ENCODE data around the gene HSPA1B. TPM values are rescaled to one million over a fixed set of nuclear protein-coding genes. Genes with fewer than 3 reads are reported as not detected.
A peak's percentile ranks its signal among the peaks of the same experiment; 100 is the strongest.
"Not testable (repeated sequence)": the region's sequence is repeated elsewhere in the genome, so short reads cannot be mapped to it uniquely, and the experiment has no call there.

Gene HSPA1B
- total RNA-seq, 2 experiments from 2014 or later: 47.8 to 50.1 TPM

GRCh38 chr6:31801031-31801927 is 26.3 kb upstream of the HSPA1B start:
- CTCF ChIA-PET: interaction anchor here (0.7 to 2.7 kb wide), 3 partner anchors 19 to 403 kb away, joined by 3 to 8 read pairs (median 3); no protein-coding TSS in a partner anchor
- intact Hi-C loops (cut with micrococcal nuclease); H3K4me3 Mint-ChIP-seq; DNase-seq; H3K27me3 Mint-ChIP-seq (ENCODE audit: low read depth); H3K9me3 Mint-ChIP-seq; H3K27ac Mint-ChIP-seq: not testable (repeated sequence)
- Mint-ChIP-seq H3K4me1 (ENCODE audit: low read depth) (peaks cover 35% of the 10 kb centered on the region), H3K36me3 (ENCODE audit: low read depth) (peaks cover 20% of the 10 kb centered on the region)

- CTCF ChIA-PET: interaction anchor here (0.8 to 3.6 kb wide), 8 partner anchors 10 to 146 kb away, joined by 3 to 15 read pairs (median 4); no protein-coding TSS in a partner anchor
- Mint-ChIP-seq H3K4me1 (ENCODE audit: low read depth) (peaks cover 24% of the 10 kb centered on the region), H3K9me3 (no peaks in the 10 kb centered on the region), H3K27me3 (ENCODE audit: low read depth) (no peaks in the 10 kb centered on the region), H3K36me3 (ENCODE audit: low read depth) (peaks cover 13% of the 10 kb centered on the region), H3K4me3 (peak overlapping the region; percentile 94), H3K27ac (peak overlapping the region; percentile 86)
- DNase-seq: no peak
- intact Hi-C loops (cut with micrococcal nuclease): loop anchor here (1.0 kb wide), 1 partner anchor 11 kb away; the partner anchor contains the start of gene VARS1
Observed at GRCh38 chr6:31805939-31806469, 21.5 kb upstream of the HSPA1B start.

- peak; percentile 98 for DNase-seq
- Mint-ChIP-seq H3K27me3 (ENCODE audit: low read depth) (no peaks in the 10 kb centered on the region), H3K4me1 (ENCODE audit: low read depth) (peaks cover 22% of the 10 kb centered on the region), H3K9me3 (no peaks in the 10 kb centered on the region), H3K27ac (peak within 1 kb of the TSS; percentile 86), H3K4me3 (peak within 1 kb of the TSS; percentile 94), H3K36me3 (ENCODE audit: low read depth) (peaks cover 9% of the 10 kb centered on the region)
- intact Hi-C loops (cut with micrococcal nuclease): loop anchor here (1.0 kb wide), 2 partner anchors 11 to 21 kb away; partner anchors contain the start of genes HSPA1B and VARS1
- CTCF ChIA-PET: interaction anchor here (0.5 to 3.6 kb wide), 14 partner anchors 9 to 208 kb away, joined by 3 to 15 read pairs (median 4); partner anchors contain the start of genes HSPA1A, HSPA1B and HSPA1L
Observed at GRCh38 chr6:31806470-31807272, 20.9 kb upstream of the HSPA1B start, which contains the start of gene LSM2. Gene LSM2 (minus strand): TSS chr6:31806966. CDS start chr6:31806757, 209 bp downstream.

- intact Hi-C loops (cut with micrococcal nuclease); H3K27ac Mint-ChIP-seq; DNase-seq; H3K27me3 Mint-ChIP-seq (ENCODE audit: low read depth); H3K36me3 Mint-ChIP-seq (ENCODE audit: low read depth); H3K9me3 Mint-ChIP-seq; H3K4me3 Mint-ChIP-seq: not testable (repeated sequence)
- CTCF ChIA-PET: interaction anchor here (0.6 kb wide), 1 partner anchor 283 kb away, joined by 3 read pairs; no protein-coding TSS in a partner anchor
- peaks cover 37% of the 10 kb centered on the region for H3K4me1 Mint-ChIP-seq (ENCODE audit: low read depth)
Observed at GRCh38 chr6:31808599-31808998, 18.9 kb upstream of the HSPA1B start.

GRCh38 chr6:31811645-31812044 is 15.9 kb upstream of the HSPA1B start:
- CTCF ChIA-PET: interaction anchor here (0.6 to 0.7 kb wide), 4 partner anchors 13 to 261 kb away, joined by 3 to 6 read pairs (median 3); no protein-coding TSS in a partner anchor
- no peaks in the 10 kb centered on the region for H3K9me3 Mint-ChIP-seq
- DNase-seq: no peak
- no peak overlapping the region for H3K4me3 Mint-ChIP-seq
- H3K27ac Mint-ChIP-seq: peak overlapping the region; percentile 35
- H3K4me1 Mint-ChIP-seq (ENCODE audit: low read depth): peaks cover 37% of the 10 kb centered on the region
- H3K36me3 Mint-ChIP-seq (ENCODE audit: low read depth): no peaks in the 10 kb centered on the region
- intact Hi-C loops (cut with micrococcal nuclease): loop anchor here (2.0 kb wide), 3 partner anchors 15 to 147 kb away; partner anchors contain the start of genes GPANK1 and HSPA1B
- H3K27me3 Mint-ChIP-seq (ENCODE audit: low read depth): no peaks in the 10 kb centered on the region

- no peaks in the 10 kb centered on the region for H3K9me3 Mint-ChIP-seq
- CTCF ChIA-PET: interaction anchor here (1.0 to 1.7 kb wide), 5 partner anchors 15 to 76 kb away, joined by 3 to 6 read pairs (median 4); no protein-coding TSS in a partner anchor
- no peaks in the 10 kb centered on the region for H3K36me3 Mint-ChIP-seq (ENCODE audit: low read depth)
- H3K4me3 Mint-ChIP-seq: peak overlapping the region; percentile 67
- H3K27ac Mint-ChIP-seq: peak overlapping the region; percentile 96
- peaks cover 46% of the 10 kb centered on the region for H3K4me1 Mint-ChIP-seq (ENCODE audit: low read depth)
- H3K27me3 Mint-ChIP-seq (ENCODE audit: low read depth): no peaks in the 10 kb centered on the region
- intact Hi-C loops (cut with micrococcal nuclease): loop anchor here (2.0 kb wide), 3 partner anchors 13 to 149 kb away; partner anchors contain the start of genes GPANK1 and HSPA1B
- no peak for DNase-seq
Observed at GRCh38 chr6:31813465-31813849, 14.1 kb upstream of the HSPA1B start.

- H3K4me1 Mint-ChIP-seq (ENCODE audit: low read depth): peaks cover 51% of the 10 kb centered on the region
- no peaks in the 10 kb centered on the region for H3K9me3 Mint-ChIP-seq
- peak; percentile 85 for DNase-seq
- peak overlapping the region; percentile 84 for H3K27ac Mint-ChIP-seq
- H3K27me3 Mint-ChIP-seq (ENCODE audit: low read depth): no peaks in the 10 kb centered on the region
- peak overlapping the region; percentile 84 for H3K4me3 Mint-ChIP-seq
- CTCF ChIA-PET: interaction anchor here (1.2 to 1.6 kb wide), 2 partner anchors 23 to 77 kb away, joined by 3 to 4 read pairs; no protein-coding TSS in a partner anchor
- intact Hi-C loops (cut with micrococcal nuclease): loop anchor here (2.0 kb wide), 1 partner anchor 76 kb away; no protein-coding TSS in a partner anchor
- no peaks in the 10 kb centered on the region for H3K36me3 Mint-ChIP-seq (ENCODE audit: low read depth)
Observed at GRCh38 chr6:31814677-31815024, 12.9 kb upstream of the HSPA1B start.

GRCh38 chr6:31815025-31815838 is 12.3 kb upstream of the HSPA1B start, which contains the start of the genes HSPA1A and HSPA1L:
Gene HSPA1A (plus strand): TSS chr6:31815543. CDS start chr6:31815757, 214 bp downstream.
Gene HSPA1L (minus strand): TSS chr6:31815283. CDS start chr6:31811972, 3,311 bp downstream.
- DNase-seq: peak; percentile 60
- CTCF ChIA-PET: interaction anchor here (0.7 to 0.8 kb wide), 2 partner anchors 8 to 26 kb away, joined by 4 read pairs; partner anchors contain the start of gene LSM2
- peaks cover 54% of the 10 kb centered on the region for H3K4me1 Mint-ChIP-seq (ENCODE audit: low read depth)
- H3K27me3 Mint-ChIP-seq (ENCODE audit: low read depth): no peaks in the 10 kb centered on the region
- no peaks in the 10 kb centered on the region for H3K36me3 Mint-ChIP-seq (ENCODE audit: low read depth)
- peak within 1 kb of the TSS; percentile 84 for H3K4me3 Mint-ChIP-seq
- intact Hi-C loops (cut with micrococcal nuclease): loop anchor here (2.0 kb wide), 1 partner anchor 76 kb away; no protein-coding TSS in a partner anchor
- peak within 1 kb of the TSS; percentile 96 for H3K27ac Mint-ChIP-seq
- no peaks in the 10 kb centered on the region for H3K9me3 Mint-ChIP-seq

GRCh38 chr6:31817133-31817928 is 10.2 kb upstream of the HSPA1B start:
- H3K27me3 Mint-ChIP-seq (ENCODE audit: low read depth); H3K36me3 Mint-ChIP-seq (ENCODE audit: low read depth); DNase-seq; H3K9me3 Mint-ChIP-seq: not testable (repeated sequence)
- intact Hi-C loops (cut with micrococcal nuclease): loop anchor here (2.0 kb wide), 2 partner anchors 47 to 137 kb away; partner anchors contain the start of gene LY6G5C
- Mint-ChIP-seq H3K4me1 (ENCODE audit: low read depth) (peaks cover 60% of the 10 kb centered on the region), H3K4me3 (peak overlapping the region; percentile 85), H3K27ac (peak overlapping the region; percentile 93)
- CTCF ChIA-PET: interaction anchor here (0.7 to 1.0 kb wide), 8 partner anchors 10 to 219 kb away, joined by 3 to 6 read pairs (median 4); partner anchors contain the start of genes BAG6, HSPA1B and VARS1
